GM21528 (cell line): ENCODE results near the gene CARMIL3.
"Not testable (repeated sequence)": the region's sequence is repeated elsewhere in the genome, so short reads cannot be mapped to it uniquely, and the experiment has no call there.

ENCODE experiments used
- ATAC-seq: cut with Tn5 transposase; IDR thresholded peaks from one replicate; pipeline ENCODE4 v1.9.1; 2021; ENCODE audit warnings: mild to moderate bottlenecking, moderate library complexity; ENCODE audit not compliant: unreplicated experiment, low FRiP score

The CARMIL3 gene, protein sequence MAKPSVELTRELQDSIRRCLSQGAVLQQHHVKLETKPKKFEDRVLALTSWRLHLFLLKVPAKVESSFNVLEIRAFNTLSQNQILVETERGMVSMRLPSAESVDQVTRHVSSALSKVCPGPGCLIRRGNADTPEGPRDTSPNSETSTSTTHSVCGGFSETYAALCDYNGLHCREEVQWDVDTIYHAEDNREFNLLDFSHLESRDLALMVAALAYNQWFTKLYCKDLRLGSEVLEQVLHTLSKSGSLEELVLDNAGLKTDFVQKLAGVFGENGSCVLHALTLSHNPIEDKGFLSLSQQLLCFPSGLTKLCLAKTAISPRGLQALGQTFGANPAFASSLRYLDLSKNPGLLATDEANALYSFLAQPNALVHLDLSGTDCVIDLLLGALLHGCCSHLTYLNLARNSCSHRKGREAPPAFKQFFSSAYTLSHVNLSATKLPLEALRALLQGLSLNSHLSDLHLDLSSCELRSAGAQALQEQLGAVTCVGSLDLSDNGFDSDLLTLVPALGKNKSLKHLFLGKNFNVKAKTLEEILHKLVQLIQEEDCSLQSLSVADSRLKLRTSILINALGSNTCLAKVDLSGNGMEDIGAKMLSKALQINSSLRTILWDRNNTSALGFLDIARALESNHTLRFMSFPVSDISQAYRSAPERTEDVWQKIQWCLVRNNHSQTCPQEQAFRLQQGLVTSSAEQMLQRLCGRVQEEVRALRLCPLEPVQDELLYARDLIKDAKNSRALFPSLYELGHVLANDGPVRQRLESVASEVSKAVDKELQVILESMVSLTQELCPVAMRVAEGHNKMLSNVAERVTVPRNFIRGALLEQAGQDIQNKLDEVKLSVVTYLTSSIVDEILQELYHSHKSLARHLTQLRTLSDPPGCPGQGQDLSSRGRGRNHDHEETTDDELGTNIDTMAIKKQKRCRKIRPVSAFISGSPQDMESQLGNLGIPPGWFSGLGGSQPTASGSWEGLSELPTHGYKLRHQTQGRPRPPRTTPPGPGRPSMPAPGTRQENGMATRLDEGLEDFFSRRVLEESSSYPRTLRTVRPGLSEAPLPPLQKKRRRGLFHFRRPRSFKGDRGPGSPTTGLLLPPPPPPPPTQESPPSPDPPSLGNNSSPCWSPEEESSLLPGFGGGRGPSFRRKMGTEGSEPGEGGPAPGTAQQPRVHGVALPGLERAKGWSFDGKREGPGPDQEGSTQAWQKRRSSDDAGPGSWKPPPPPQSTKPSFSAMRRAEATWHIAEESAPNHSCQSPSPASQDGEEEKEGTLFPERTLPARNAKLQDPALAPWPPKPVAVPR (N-terminal part only)

DNA sequence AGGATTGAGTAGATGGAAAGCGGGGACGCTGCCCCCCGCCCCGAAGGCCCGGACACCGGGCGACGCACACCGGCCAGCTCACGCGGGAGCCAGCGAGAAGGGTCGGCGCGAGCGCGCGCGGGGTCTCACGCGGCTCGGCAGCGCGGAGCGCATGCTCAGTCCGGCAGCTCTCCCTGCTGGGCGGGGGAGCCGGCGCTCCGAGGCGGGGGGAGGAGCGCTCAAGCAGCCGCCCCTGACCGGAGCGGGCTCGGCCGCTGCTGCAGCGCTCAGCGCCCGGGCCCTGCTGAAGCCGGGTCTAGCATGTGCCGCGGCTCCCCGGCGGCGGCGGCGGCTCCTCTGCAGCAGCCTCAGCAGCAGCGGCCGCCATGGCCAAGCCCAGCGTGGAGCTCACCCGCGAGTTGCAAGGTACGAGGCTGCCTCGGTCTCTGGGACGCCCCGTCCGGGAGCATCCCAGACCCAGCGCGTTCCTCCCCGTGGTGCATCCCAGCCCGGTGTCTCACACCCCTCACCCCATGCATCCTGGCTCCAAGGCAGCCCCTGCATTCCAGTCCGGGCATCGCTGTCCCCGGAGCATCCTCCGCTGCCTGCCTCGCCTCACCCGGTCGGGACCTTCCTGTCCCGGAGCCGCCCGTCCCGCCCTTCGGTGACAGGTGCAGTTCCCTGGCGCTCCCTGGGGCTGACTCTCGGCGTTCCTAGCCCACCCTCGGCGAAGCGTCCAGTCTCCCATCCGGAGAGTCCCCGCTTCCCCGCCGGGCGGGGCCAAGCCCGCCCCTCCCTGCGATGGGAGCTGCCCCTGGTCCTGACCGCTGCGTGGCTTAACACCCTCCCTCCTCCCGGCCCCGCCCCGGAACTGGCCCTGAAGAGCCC lies at the start of gene CARMIL3:
Gene CARMIL3 (plus strand): TSS at position 221 of the 867 bp plus-strand sequence. CDS start 145 bp downstream, at position 366.
- peak; percentile 75 for ATAC-seq

DNA sequence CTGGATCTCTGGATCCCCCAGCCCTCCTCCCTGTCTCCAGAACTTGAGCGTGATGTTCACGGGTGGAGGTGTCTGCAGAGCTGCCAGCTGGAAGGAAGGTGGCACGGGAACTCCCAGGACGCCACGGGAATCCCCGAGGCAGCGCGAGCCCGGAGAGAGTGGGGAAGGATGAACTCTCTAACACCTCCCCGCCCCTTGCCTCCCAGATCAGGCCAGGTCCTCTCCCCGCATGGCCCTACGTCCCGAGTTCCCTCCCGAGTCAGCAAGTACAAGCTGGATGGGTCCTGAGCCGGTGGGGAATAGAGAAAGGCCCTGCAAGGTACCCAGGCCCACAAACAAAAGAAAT lies 45.4 kb upstream of the CARMIL3 start:
- peak; percentile 29 for ATAC-seq

DNA sequence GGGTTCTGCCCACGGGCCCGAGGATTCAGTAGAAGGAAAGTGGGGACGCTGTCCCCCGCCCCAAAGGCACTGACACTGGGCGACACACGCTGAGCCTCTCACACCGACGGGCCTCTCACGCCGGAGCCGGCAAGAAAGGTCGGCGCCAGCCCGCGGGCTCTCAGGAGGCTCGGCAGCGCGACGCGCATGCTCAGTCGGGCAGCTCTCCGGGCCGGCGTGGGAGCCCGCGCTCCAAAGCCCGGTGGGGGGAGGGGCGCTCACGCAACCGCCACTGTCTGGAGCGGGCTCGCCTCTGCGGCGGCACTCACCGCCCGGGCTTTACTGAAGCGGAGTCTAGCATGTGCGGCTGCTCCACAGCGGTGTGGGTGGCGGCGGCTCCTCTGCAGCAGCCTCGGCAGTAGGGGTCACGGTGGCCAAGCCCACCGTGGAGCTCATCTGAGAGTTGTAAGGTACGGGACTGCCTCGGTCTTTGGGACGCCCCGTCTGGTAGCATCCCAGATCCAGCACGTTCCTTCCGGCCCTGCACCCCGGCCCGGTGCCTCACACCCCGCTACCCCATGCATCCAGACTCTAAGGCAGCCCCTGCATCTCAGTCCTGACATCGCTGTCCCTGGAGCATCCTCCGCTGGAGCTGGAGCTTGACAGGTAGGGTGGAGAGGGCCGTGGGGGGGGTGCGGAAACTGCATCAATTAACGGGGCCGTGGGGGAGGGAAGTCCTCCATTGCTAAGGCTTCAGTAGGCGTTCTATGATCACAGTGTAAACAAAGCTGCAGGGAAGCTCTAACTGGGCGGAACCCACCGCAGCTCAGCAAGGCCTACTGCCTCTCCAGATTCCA lies 44.8 kb upstream of the CARMIL3 start:
- peak; percentile 93 for ATAC-seq

DNA sequence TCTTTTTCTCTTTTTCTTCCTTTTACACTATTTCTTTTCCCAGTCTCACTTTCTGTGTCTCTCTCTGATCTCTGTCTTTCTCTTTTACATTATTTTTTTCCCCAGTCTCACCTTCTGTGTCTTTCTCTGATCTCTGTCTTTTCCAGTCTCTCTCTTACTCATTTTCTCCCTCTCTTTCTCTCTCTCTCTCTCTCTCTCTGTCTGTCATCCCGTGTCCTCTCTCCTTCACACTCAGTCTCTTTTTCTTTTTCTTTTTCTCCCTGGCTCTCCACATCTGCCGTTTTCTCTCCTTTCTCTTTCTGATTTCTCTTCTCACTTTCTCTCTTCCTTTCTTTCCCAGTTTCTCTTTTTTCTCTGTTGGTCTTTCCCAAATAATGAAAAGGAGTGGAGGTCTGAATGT lies 40.8 kb upstream of the CARMIL3 start:
- ATAC-seq: no peak

DNA sequence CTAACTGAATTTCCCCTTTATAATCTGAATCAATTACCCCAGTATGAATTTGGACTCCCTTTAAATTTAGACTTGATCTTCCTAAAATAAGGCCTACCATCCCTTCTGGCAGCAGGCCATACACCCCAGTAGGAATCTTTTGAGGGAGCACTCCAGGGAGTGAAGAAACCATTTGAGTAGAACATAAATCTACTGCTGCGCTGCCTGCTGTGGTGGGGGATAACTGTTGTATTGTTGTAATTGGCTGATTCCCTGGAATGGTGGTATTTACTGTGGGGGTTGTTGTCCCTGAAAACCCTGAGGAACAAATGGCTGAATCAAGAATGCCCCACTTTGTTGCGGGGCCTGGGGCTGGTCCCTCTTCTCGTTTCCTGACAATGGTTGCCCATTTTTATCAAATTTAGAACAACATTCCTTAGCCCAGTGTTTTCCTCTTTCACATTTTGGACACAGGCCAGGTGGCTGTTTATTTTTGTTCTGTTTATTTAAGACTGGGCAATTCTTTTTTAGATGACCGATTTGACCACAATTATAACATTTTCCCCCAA lies 39.0 kb upstream of the CARMIL3 start:
- ATAC-seq: not testable (repeated sequence)

DNA sequence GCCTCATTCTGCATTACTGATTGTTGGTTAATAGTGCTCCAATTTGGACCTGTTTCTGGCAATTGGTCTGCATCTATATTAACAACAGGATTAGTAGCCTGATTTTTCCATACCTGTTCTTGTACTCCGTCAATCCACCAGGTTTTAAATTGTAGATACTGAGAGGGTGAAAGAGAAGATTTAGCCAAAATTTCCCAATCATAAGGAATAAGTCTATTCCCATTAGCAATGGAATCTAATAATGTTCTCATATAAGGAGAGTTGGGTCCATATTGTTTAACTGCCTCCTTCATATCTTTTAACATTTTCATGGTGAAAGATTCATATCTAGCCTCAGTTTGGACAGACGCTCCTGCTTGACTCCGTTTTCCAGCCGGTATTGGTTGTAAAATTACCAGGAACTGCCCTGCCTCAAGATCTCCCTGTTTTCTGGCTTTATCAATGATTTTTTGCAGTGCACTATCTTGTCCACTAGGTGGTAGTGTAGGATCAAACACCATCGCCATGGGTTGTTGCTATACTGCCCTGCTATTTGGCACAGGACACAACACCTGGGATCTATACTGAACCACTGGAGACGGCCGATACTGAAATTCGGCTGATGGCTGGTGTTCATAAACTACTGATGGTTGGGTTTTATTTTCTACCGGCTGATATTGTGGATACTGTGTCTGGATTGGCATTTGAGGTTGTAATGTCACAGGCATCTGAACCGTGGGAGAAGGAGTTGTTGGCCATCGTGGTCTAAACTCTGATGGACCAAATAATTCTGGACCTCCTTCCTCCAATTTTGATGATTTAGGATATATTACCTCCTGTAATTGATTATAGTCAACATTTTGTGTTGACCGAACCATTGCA lies 37.9 kb upstream of the CARMIL3 start:
- no peak for ATAC-seq

DNA sequence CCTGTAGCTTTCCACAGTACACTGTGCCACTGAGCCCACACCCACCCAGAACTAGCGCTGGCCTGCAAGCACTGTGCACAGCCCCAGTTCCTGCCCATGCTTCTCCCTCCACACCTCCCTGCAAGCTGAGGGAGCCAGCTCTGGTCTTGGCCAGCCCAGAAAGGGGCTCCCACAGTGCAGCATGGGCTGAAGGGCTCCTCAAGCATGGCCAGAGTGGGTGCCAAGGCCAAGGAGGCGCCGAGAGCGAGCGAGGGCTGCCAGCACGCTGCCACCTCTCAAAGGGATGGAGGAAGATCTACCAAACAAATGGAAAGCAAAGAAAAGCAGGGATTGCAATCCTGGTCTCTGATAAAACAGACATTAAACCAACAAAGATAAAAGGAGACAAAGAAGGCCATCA lies 36.1 kb upstream of the CARMIL3 start:
- ATAC-seq: not testable (repeated sequence)

DNA sequence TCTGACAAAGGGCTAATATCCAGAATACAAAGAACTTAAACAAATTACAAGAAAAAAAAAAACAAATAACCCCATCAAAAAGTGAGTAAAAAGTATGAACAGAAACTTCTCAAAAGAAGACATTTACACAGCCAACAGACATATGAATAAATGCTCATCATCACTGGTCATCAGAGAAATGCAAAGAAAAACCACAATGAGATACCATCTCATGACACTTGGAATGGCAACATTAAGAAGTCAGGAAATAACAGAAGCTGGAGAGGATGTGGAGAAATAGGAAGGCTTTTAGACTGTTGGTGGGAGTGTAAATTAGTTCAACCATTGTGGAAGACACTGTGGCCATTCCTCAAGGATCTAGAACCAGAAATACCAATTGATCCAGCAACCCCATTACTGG lies 32.8 kb upstream of the CARMIL3 start:
- ATAC-seq: not testable (repeated sequence)

DNA sequence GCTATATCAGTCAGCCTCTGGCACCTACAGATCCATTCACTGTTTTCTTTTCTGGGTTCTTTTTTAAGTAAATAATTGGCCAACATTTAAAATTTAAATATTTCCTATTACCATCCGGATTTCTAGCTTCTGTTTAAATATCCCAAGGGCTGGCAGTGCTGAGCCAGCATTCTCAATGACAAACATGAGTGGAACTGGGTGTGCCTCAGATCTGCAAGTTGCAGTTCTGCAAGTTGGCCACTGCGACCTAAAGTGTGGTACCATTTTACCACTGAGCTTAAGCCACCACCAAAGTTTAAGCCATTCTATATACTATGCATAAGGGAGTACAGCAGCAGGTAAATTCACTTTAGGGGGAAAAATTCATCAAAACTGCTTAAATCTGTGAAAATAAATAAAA lies 31.9 kb upstream of the CARMIL3 start:
- ATAC-seq: not testable (repeated sequence)

DNA sequence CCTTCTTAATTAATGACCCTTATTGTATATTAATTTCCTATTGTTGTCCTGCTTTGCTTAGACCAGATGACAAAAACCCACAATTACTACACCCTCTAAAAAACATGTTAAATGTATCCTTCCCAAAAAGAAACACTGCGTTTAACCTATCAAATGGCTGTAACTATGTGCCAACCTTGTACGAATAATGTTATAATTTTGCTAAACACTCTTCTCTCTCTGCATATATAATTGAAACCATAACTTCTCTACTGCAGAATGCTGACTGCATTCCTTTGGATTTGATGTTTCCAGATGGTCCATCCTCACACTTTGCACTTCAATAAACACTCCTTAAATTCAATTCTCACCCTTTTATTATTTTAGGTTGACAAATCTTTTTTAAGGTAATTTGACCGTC lies 31.3 kb upstream of the CARMIL3 start:
- not testable (repeated sequence) for ATAC-seq

DNA sequence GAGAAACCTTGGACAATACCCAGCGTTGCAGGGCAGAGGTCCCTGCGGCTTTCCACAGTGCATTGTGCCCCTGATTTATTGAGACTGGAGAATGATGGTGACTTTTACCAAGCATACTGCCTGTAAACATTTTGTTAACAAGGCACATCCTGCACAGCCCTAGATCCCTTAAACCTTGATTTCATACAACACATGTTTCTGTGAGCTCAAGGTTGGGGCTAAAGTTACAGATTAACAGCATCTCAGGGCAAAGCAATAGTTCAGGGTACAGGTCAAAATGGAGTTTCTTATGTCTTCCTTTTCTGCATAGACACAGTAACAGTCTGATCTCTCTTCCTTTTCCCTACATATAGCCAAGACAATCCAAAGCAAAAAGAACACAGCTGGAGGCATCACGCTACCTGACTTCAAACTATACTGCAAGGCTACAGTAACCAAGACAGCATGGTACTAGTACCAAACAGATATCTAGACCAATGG lies 26.8 kb upstream of the CARMIL3 start:
- not testable (repeated sequence) for ATAC-seq

DNA sequence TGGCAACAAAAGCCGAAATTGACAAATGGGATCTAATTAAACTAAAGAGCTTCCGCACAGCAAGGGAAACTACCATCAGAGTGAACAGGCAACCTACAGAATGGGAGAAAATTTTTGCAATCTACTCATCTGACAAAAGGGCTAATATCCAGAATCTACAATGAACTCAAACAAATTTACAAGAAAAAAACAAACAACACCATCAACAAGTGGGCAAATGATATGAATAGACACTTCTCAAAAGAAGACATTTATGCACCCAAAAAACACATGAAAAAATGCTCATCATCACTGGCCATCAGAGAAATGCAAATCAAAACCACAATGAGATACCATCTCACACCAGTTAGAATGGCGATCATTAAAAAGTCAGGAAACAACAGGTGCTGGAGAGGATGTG lies 22.1 kb upstream of the CARMIL3 start:
- ATAC-seq: not testable (repeated sequence)

DNA sequence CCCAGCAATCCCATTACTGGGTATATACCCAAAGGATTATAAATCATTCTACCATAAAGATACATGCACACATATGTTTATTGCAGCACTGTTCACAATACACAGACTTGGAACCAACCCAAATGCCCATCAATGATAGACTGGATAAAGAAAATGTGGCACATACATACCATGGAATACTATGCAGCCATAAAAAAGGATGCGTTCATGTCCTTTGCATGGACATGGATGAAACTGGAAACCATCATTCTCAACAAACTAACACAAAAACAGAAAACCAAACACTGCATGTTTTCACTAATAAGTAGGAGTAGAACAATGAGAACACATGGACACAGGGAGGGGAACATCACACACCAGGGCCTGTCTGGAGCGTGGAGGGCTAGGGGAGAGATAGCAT lies 20.5 kb upstream of the CARMIL3 start:
- not testable (repeated sequence) for ATAC-seq

DNA sequence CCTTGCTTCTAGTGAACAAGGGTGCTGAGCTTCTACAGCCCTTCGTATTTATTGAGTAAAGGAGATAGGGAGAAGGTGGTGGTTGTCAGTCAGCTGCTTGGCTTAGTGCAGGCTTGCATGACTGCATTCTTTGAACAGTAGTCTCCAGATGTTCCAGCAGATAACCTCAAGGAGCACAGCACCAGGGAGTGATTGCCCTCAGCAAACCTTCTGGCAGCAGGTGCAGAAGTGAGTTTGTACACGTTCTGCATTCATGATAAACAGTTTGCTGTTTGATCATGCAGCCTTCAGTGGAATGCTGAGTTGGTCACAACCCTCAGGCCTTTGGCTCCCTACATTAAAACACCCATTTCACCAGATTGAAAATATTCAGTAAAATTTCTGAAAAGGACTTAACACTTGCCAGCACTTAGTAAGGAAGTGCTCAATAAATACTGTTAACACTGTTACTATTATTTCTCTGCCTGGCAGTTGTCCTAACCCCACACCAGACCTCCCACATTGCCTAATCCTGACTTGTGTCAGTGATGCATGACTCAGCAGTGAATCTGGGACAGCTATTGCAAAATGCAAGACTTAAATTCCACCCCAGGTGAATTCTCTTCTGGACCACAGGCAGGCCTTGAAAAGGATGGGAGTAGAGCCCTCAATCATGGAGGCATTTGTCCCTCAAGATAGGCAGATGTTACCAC lies 18.9 kb upstream of the CARMIL3 start:
- no peak for ATAC-seq

DNA sequence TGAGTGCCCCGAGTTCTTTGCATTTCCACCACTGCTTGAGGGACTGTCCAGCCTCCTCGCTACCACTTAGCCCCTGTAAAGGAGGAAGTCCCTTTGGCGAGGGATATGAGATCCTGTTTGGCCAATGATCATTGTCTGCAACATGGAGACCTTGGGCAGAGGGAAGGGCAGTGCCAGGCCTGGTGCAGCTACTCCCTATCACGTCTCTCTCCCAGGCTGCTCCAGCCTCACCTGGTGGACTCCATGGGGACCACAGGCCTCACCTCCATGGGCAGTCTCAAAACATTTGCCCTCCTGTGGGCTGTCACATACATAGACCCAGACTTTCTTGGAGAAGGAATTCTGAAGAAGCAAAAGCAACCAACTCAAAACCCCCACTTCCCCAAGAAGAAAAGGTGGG lies 16.0 kb upstream of the CARMIL3 start:
- ATAC-seq: peak; percentile 16

DNA sequence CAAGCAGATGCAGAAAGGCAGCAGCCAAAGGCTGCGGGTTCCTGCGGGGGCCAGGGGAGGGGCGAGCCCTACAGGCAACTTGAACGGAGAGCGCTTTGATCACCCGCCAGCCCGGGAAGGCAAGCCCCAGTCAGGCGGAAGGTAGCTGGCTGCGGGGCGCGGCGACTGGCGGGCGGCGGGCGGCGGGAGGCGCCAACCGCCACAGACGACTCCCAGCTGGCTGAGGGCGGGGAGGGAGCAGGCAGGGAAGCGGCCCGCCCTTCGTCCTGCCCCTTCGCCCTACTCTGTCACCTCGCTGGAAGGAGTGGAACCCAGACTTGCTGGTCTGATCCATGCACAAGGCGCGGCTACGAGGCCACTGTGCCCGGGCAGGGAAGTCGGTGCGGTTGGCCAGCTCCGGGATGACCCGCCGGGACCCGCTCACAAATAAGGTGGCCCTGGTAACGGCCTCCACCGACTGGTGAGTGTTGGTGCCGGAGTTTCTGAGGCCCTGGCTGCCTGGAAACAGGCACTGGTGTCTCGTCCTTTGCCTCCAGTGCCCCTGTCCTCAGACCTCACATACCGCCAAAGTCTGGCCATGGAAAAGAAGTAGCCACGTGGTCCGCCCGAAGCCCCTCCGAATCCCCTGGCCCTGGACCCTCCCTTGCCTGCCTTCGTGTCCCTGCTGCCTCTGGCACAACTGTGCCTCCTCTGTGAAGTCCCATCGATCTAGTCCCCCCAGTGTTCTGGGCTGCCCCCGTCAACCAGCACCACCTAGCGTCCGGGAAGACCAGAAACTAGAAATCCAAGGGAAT lies 15.4 kb upstream of the CARMIL3 start:
- peak; percentile 72 for ATAC-seq
